ENCODE data around the gene C12orf43.
"Not testable (repeated sequence)": the region's sequence is repeated elsewhere in the genome, so short reads cannot be mapped to it uniquely, and the experiment has no call there.

- TF ChIP-seq CTCF (IDR thresholded peaks at IDR 0.05; ENCODE audit: insufficient read depth, low read length); GABPA (IDR thresholded peaks at IDR 0.05; ENCODE audit: low read depth); POLR2AphosphoS5 (IDR thresholded peaks at IDR 0.05; ENCODE audit: low read depth): not testable (repeated sequence)
- TF ChIP-seq, protein P1, sequence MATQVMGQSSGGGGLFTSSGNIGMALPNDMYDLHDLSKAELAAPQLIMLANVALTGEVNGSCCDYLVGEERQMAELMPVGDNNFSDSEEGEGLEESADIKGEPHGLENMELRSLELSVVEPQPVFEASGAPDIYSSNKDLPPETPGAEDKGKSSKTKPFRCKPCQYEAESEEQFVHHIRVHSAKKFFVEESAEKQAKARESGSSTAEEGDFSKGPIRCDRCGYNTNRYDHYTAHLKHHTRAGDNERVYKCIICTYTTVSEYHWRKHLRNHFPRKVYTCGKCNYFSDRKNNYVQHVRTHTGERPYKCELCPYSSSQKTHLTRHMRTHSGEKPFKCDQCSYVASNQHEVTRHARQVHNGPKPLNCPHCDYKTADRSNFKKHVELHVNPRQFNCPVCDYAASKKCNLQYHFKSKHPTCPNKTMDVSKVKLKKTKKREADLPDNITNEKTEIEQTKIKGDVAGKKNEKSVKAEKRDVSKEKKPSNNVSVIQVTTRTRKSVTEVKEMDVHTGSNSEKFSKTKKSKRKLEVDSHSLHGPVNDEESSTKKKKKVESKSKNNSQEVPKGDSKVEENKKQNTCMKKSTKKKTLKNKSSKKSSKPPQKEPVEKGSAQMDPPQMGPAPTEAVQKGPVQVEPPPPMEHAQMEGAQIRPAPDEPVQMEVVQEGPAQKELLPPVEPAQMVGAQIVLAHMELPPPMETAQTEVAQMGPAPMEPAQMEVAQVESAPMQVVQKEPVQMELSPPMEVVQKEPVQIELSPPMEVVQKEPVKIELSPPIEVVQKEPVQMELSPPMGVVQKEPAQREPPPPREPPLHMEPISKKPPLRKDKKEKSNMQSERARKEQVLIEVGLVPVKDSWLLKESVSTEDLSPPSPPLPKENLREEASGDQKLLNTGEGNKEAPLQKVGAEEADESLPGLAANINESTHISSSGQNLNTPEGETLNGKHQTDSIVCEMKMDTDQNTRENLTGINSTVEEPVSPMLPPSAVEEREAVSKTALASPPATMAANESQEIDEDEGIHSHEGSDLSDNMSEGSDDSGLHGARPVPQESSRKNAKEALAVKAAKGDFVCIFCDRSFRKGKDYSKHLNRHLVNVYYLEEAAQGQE (IDR thresholded peaks at IDR 0.05; ENCODE audit: insufficient replicate concordance, low read depth), result not testable (repeated sequence)
Measured at GRCh38 chr12:121047400-121047799, 31.1 kb upstream of the C12orf43 start.

Data from HL-60 (cell line).